Metanephros (tissue), 2 donors: ENCODE results near the gene RAB40C. TPM values are rescaled to one million over a fixed set of nuclear protein-coding genes. Genes with fewer than 3 reads are reported as not detected.

Experiments used
- small RNA-seq: library from RNA; depleted of rRNA; stranded (forward); fragments of <200 nt; gene quantifications from one replicate; pipeline ENCODE3, GENCODE V24; 2014; ENCODE audit warnings: low replicate concordance
- total RNA-seq: library from RNA; depleted of rRNA; stranded (reverse); fragments of >200 nt; gene quantifications from one replicate; pipeline ENCODE4 v1.2.3, GENCODE V29; 2014

The RAB40C gene
- 24.2 TPM for total RNA-seq

DNA sequence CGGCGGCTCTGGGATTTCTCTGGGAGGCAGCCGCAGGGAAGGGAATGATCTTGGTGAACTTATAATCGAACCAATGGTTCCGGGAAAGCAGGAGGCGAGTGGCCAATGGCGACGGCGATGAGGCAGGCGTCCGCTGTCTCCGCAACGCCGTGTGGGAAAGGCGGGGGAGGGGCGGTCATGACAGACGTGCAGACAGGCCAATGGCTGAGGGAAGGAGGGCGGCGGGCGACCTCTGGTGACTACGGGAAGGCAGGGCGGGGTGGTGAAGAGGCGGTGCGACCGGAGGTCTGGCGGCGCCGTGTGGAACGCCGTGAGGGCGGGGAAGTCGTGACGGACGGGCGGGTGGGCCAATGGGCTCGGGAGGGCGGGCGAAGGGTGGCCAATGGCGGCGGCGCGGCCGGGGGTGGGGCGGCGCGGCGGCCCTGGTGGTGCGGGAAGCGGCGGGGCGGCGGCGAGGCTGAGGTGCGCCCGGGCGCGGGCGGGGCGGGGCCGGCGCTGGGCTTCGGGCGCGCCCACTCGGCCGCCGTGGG, at the start of gene RAB40C:
RAB40C (plus strand) TSS at position 409 of the 530 bp plus-strand sequence. CDS start 226 bp downstream, outside the sequence.

DNA sequence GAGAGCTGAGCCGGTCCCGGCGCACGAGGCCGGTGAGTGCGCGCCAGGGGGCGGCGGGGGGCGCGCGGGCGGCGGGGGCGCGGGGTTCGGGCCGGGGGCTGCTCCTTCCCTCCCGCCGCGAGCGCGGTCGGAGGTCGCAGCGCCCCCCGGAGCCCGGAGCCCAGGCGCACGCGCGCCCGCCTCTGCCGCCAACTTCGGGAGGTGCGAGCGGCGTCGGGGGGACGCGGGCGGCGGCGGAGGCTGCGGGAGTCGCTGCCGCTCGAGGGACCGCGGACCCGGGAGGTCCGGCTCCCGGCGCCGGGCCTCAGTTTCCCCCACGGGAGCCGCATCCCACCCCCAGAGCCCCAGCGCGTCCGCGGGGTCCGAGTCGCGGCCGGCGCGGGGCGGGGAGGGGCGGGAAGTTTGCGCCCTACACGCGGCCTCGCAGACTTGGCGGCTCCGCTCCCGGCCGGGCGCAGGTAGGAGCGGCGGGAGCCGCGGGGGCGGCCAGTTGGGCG, 29.6 kb upstream of the RAB40C start, which contains the start of gene PRR35:
PRR35 (plus strand) TSS at position 191 of the 497 bp plus-strand sequence. CDS start 2,901 bp downstream, outside the sequence.

GRCh38 chr16:566475-567372, 23.1 kb upstream of the RAB40C start, which contains the start of gene NHLRC4:
Gene NHLRC4 (plus strand): TSS chr16:567005. CDS start chr16:568048, 1,043 bp downstream.

DNA sequence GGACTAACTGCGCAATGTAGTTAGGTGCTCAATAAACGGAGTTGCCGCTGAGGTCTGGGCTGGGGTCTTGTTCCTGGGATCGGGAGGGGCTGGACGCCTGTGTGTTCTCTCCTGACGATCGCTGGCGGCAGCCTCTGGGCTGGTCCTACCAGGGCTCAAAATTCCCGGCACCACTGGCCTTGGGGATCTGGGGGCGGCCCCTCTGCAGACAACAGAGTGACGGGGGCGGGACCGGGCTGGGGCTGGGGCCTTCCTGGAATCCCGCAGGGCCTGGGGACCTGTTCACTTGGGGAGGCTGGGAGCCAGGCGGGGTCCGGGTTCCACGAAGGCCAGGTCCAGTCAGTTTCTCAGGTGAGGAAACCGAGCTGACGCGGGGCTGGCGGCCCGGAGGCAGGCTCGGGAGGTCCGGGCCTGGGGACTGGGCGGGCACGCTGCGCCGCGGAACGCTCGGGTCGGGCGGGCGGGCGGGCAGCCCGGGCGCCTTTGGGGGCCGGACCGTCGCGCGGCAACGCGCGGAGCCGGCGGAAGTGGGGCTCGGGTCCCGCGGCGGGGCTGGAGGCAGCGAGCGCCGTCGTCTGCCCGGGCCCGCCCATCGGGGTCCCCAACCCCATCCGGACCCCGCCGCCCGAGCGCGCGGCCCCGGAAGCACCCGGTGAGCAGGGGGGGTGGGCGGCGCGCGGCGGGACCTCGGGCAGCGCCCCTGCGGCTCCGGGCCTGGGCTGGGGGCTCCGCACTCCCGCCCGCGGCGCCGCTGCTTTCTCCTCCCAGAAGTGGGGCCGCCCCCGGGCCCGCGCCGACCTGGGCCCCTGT, 20.2 kb upstream of the RAB40C start, which contains the start of gene PIGQ:
PIGQ (plus strand) TSS at position 524 of the 810 bp plus-strand sequence. CDS start 4,107 bp downstream, outside the sequence.

GRCh38 chr16:630815-631405, 41.0 kb downstream of the RAB40C start, which contains the start of gene WFIKKN1:
Gene WFIKKN1 (plus strand): TSS chr16:630985. CDS start chr16:631254, 269 bp downstream.

DNA sequence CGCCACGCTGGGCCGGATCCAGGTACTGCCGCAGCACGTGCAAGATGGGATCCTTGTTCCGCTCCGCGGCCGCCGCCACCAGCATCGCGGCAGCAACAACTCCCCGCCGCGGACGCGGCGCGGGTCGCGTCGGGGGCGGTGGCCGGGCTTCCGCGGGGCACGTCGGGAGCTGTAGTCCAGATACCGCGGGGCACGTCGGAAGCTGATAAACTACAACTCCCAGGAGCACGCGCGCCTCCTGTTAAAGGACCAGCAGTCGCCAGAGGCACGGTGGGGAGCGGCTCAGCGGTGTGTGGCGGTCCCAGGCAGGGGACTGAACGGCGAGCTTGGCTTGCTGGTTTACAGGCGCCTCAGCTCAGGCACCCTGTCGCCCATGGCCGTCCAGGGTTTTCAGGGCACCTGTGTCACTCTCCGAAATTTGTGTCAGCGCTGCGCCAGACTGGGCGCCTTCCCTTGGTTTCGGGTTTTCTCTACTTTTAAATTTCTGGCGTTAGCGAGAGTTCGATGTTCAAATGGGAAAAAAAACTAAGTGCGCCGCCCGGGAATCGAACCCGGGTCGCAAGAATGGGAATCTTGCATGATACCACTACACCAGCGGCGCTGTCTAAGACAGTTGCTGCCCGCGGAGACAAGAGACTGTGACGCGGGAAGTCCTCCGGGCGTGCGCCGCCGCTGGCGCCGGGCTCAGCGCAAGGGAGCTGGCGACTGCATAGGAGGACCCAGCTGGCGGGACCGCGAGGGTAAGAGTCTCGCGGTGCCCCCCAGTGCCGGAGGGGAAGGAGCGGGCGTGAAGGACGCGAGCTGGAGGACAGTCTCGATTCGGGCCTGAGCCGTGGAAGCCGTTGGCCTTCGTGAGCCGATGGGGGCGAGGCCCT, 46.6 kb downstream of the RAB40C start, which contains the start of gene METTL26:
METTL26 (minus strand) TSS at position 100 of the 875 bp plus-strand sequence; CDS start at position 85, 15 bp downstream.

GRCh38 chr16:641326-642188, 51.7 kb downstream of the RAB40C start, which contains the start of gene MCRIP2:
Gene MCRIP2 (plus strand): TSS chr16:641828. CDS start chr16:641992, 164 bp downstream.

GRCh38 chr16:648781-649589, 59.1 kb downstream of the RAB40C start, which contains the start of gene WDR90:
Gene WDR90 (plus strand): TSS chr16:649365. CDS start chr16:649417, 52 bp downstream.

DNA sequence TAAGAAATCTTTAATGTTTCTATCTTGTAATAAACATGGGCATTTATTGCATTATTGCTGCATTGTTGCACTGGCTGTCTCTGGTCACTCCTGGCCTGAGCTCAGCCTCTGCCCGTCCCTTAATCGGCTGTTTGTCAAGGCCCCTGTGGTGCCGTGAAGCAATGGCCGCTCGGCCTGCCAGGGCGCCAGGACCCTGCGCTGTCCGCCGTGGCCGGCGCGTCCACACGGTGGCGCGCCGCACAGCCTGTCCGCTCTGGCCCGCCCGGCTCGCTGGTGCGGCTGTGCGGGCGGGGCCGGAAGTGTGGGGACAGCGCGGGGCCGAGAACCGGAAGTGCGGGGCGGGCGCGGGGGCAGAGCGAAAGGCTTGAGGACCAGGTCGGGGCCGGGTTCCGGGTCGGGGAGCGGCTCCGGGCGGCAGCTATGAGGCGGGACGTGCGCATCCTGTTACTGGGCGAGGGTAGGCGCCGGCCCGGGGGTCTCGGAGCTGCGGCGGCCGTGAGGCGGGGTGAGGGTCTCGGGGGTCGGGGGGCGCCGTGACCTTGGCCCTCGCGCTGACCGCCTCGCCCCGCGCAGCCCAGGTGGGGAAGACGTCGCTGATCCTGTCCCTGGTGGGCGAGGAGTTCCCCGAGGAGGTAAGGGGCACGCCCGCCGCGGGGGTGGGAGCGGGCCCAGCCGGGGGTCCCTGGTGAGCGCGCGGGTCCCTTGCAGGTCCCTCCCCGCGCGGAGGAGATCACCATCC, 78.1 kb downstream of the RAB40C start, which contains the start of gene RHOT2:
RHOT2 (plus strand) TSS at position 353 of the 739 bp plus-strand sequence; CDS start at position 421, 68 bp downstream.

DNA sequence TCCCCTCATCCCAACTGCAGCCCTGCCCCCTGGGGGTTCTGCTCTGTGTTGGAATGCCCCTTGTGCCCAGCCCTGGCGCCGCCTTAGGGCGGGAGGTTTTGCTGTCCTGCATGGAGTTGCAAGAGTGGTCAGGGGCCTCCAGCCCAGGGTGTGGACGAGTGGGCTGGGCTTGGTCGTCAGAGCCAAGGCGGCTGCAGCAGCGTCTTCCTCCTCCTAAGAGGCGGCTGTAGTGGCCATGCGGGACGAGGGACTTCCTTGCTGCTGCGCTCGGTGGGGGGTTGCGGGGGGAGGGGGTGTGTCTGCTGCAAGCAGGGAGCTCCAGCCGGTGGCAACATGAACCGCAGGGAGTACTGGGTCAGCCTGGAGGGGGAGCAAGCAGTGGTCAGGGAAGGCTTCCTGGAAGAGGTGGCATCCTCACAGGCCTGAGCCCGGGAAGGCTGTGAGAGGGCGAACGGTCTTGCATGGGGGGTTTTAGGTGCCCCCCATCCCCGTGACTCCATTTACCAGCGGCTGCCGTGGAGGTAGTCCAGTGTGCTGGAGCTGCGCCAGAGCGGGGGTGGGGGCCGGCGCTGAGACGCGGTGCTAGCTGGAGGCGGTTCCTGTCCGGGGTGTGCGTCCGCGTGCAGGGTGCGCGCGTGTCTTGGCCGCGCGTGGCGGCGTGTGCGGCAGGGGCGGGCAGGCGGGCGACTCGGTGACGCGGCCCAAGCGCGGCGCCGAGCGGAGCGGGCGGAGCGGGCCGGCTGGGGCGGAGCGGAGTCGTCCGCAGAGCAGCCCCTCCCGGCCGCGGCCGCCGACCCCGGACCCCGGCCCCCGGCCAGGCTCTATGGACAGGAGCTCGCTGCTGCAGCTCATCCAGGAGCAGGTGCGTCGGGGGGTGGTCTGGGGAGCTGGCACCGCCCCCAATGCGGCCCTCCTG, 85.4 kb downstream of the RAB40C start, which contains the start of gene RHBDL1:
RHBDL1 (plus strand) TSS at position 704 of the 916 bp plus-strand sequence; CDS start at position 824, 120 bp downstream.

Small RNA genes within 50 kb of the gene (small RNA-seq; reads per million reads assigned to genes)
- gene MIR3176 (0.32 reads per million, percentile 37 among the genes with 10 or more reads in this experiment), gene Z98883.1 (not detected)

Other genes with a start within 250 kb of the RAB40C start
- gene AXIN1, start 237.3 kb upstream of the RAB40C start, total RNA-seq: 14.8 TPM
- 45.5 TPM for gene MRPL28, start 219.5 kb upstream of the RAB40C start, total RNA-seq
- 54.2 TPM for gene PGAP6, start 208.1 kb upstream of the RAB40C start, total RNA-seq
- 40.1 TPM for gene NME4, start 192.9 kb upstream of the RAB40C start, total RNA-seq
- gene DECR2, start 188.2 kb upstream of the RAB40C start, total RNA-seq: 22.0 TPM
- 108 TPM for gene RAB11FIP3, start 164.4 kb upstream of the RAB40C start, total RNA-seq
- gene CAPN15, start 62.4 kb upstream of the RAB40C start, total RNA-seq: 37.6 TPM
- gene PRR35, start 29.7 kb upstream of the RAB40C start, total RNA-seq: 9.4 TPM
- 18.0 TPM for gene NHLRC4, start 23.1 kb upstream of the RAB40C start, total RNA-seq
- gene PIGQ, start 20.1 kb upstream of the RAB40C start, total RNA-seq: 76.1 TPM
- gene WFIKKN1, start 40.9 kb downstream of the RAB40C start, total RNA-seq: 1.8 TPM
- 91.8 TPM for gene METTL26, start 46.2 kb downstream of the RAB40C start, total RNA-seq
- gene MCRIP2, start 51.8 kb downstream of the RAB40C start, total RNA-seq: 23.1 TPM
- 48.3 TPM for gene WDR90, start 59.3 kb downstream of the RAB40C start, total RNA-seq
- gene RHOT2, start 78.1 kb downstream of the RAB40C start, total RNA-seq: 84.5 TPM
- gene RHBDL1, start 85.6 kb downstream of the RAB40C start, total RNA-seq: 2.6 TPM
- 71.7 TPM for gene STUB1, start 90.3 kb downstream of the RAB40C start, total RNA-seq
- gene JMJD8, start 94.3 kb downstream of the RAB40C start, total RNA-seq: 50.0 TPM
- gene WDR24, start 100.3 kb downstream of the RAB40C start, total RNA-seq: 13.3 TPM
- 0.93 TPM for gene FBXL16, start 115.7 kb downstream of the RAB40C start, total RNA-seq
- 21.3 TPM for gene METRN, start 125.1 kb downstream of the RAB40C start, total RNA-seq
- gene ANTKMT, start 131.1 kb downstream of the RAB40C start, total RNA-seq: 19.9 TPM
- 0.93 TPM for gene CCDC78, start 136.4 kb downstream of the RAB40C start, total RNA-seq
- 4.5 TPM for gene HAGHL, start 137.0 kb downstream of the RAB40C start, total RNA-seq
- gene CIAO3, start 150.9 kb downstream of the RAB40C start, total RNA-seq: 47.6 TPM
- gene MSLN, start 170.7 kb downstream of the RAB40C start, total RNA-seq: 11.8 TPM
- gene RPUSD1, start 198.3 kb downstream of the RAB40C start, total RNA-seq: 17.9 TPM
- gene CHTF18, start 198.6 kb downstream of the RAB40C start, total RNA-seq: 25.5 TPM
- gene GNG13, start 210.7 kb downstream of the RAB40C start, total RNA-seq: not detected